Activated CD8-positive, alpha-beta memory T cell treated with anti-CD3 and anti-CD28 coated beads for 1 hour (primary cell): ENCODE data around the gene SALL4.
"Not testable (repeated sequence)": the region's sequence is repeated elsewhere in the genome, so short reads cannot be mapped to it uniquely, and the experiment has no call there.

ENCODE experiments used
- DNase-seq, 2 donors: peaks; one replicate each; pipeline ENCODE4 v3.0.0-alpha.2; 2020; ENCODE audit warnings: low read depth in 1 of 2; ENCODE audit errors: extremely low read depth in 1 of 2

Gene SALL4

DNA sequence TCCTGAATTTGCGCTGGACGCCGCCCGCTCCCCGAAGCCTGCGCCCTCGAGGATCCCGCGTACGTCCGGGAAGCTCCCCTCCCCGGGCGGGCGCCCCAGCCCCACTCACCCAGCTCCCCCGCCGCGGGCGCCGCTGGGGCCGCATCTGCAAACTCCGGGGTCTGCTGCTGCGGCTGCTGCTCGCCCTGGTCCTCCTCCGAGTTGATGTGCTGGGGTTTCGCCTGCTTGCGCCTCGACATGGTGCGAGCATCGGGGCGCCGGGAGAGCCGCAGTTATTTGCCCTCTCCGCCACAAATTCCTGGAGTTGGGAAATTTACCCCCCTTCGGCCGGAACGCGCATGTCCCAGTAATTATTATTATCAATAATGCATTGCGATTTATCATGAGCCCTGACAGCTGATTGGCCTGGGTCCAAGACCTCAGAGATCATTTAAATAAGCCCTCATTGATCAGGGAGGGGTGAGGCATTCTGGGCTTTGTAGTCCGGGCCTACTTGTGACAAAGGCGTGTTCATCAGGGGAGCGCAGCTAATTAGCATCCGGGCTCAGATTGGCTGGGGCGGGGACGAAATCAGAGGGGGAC, at the start of gene SALL4:
TSS of gene SALL4 (minus strand) at position 352 of the 582 bp plus-strand sequence. CDS start at position 239, 113 bp downstream.
- no peak for DNase-seq

DNA sequence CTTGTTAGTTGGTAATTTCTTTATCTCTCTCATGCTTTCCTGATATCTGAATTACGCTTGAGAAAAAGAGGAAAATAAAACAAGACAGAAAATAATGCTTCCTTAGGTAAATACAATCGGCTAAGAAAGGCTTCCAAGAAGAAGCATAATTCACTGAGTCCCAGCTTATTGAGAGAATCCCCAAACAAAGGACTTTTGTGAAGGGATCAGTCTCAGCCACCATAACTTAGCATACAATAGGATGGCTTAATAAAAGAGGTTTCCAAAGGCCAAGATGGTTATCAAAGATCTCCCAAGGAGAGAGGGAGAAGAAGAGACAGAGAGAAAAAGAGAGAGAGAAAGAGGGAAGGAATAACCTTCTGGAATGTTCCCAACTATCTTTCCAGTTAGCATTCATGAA, 46.0 kb upstream of the SALL4 start:
- no peak for DNase-seq

DNA sequence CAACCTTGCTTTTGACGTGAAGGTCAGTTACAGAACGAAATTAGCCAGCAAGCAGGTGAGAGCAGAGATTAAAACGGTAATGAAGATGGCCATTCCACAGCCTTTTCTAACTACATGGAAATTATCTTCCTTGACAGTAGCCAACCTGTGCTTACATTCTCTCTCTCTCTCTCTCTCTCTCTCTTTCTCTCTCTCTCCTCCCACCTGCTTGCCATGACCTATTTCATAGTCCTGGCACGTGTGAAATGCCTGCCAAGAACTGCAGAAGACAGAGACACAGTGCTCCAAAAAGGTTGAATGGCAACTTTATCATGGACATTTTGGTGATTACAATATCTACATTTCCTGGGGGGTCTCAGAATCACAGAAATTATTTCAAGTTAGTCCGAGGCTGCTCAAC, 38.5 kb upstream of the SALL4 start:
- DNase-seq = no peak

DNA sequence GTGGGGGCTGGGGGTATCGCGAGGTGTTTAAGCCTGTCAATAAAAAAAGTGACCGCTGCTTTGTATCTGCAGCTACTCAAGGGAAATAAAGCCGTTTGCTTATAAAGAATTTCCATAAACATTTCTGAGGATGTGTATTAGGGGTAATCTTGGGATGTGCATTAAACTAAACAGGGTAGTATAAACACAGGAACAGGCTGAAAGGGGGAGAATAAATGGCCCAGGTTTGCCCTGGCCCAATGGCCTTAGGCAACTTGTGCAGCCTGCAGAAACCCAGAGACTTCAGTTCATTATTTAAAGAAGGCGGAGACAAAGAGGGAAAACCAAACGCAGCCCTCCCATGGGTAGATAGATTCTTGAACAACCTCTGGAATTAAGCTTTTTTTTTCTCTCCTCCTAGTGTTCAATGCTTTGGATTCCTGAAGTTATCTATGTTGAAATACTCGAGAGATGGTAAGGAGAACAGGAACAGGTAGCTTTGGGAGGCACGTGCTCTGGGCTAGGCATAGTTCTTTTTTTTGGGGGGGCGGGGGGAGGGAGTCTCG, 35.6 kb upstream of the SALL4 start:
- no peak for DNase-seq

DNA sequence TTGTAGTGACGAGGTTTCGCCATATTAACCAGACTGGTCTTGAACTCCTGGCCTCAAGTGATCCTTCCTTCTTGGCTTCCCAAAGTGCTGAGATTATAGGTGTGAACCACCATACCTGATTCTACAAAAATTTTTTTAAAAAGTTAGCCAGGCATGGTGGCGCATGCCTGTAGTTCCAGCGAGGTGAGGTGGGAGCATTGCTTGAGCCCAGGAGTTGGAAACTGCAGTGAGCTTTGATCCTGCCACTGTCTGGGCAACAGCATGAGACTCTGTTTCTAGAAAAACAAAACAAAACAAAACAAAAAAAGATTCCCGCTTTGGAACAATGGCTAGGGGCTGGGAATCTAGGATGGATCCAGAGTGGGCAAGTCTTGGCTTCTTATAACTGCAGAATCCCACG, 35.1 kb upstream of the SALL4 start:
- DNase-seq = no peak

DNA sequence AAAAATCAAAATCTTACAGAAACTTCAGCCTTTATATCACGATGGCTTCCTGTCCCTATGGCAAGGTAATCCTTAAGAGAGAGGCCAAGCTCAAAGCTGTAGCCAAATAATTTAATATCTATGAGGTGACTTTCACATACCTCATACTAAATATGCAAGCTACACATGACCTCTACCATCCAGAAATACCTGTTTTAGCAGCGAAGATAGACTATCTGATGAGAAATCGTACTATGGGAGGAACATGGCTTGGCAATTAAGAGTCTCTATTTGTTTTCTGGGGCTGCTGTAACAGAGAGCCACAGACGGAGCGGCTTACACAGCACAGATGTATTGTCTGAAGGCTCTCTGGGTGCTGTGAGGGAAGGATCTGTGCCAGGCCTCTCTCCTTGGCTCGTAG, 31.0 kb upstream of the SALL4 start:
- no peak for DNase-seq

DNA sequence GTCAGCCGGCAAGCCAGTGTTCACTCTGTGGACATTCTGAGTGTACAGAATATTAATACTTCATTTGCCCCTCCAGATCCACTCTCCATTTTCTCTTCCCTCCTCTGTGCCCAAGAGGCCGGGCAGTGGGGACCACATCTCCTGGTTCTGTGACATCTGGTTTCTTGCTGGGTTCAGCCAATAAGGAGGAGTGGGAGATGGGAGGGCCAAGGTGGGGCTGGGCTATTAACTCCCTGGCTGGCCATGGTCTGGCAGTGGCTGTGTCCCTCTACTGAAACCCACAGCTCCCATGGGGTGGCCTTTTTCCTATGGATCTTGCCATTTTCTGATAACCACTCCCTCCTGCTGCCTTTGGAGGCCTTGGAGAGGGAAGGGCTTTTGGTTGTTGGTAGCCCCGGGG, 30.0 kb upstream of the SALL4 start:
- no peak for DNase-seq

DNA sequence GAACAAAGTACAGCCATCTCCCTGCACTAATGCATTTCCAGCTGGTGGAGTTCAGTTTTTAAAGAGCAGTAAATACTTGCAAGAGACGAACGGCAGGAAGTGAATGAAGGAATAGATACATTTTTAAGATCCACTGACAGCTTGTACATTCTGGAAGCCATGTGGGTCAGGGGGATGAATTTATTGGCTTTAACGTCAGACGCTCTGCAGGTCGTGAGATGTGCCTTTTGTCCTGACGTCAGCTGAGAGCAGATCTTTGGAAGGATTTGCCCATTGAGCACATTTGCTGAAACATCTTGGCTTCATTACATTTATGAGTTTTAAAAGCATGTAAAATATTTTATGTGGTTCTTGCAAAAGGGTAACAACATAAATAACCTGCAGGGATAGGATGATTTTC, 29.5 kb upstream of the SALL4 start:
- DNase-seq = no peak

DNA sequence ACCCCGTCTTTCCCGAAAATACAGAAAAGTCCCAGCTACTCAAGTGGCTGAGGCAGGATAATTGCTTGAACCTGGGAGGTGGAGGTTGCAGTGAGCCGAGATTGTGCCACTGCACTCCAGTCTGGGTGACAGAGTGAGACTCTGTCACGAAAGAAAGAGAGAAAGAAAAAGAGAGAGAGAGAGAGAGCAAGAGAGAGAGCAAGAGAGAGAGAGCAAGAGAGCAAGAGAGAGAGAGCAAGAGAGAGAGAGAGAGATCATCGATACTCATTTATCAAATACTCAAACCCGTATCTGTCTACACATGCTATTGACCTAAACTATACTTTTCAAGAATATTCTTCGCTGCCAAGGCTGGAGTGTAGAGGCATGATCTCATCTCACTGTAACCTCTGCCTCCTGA, 28.2 kb upstream of the SALL4 start:
- DNase-seq = no peak

DNA sequence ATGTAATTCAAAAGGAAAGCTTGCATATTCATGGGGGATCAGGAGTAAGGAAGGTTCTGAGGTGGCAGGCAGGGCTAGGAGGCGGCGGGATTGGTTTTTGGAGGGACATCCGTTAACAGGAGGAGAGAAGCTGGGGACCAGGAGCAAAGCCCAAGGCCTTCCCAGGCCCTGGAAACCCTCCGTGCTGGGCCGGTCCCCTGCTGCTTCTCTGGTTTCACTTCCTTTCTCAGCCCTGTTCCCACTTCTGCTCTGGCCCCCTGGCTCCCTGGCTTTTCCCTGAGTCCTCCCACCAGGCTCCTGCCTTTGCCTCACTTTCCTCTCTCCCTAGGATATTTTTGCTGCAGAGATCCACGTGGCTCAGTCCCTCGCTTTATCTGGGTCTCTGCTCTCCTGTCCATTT, 26.4 kb upstream of the SALL4 start:
- no peak for DNase-seq

DNA sequence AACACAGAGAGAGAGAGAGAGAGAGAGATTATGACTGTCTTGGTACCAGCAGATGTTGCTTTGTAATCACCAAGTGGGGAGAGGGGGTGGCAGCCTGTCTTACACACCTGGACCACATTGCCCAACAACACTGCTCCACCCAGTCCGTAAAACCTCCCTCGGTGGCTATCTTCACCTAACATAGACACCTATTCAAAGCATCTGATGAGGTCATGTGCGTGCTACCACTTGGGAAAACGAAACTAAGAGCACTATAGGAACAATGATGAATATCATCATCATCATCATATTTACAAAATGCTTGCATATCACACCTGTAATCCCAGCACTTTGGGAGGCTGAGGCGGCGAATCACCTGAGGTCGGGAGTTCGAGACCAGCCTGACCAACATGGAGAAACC, 24.1 kb upstream of the SALL4 start:
- DNase-seq = no peak

DNA sequence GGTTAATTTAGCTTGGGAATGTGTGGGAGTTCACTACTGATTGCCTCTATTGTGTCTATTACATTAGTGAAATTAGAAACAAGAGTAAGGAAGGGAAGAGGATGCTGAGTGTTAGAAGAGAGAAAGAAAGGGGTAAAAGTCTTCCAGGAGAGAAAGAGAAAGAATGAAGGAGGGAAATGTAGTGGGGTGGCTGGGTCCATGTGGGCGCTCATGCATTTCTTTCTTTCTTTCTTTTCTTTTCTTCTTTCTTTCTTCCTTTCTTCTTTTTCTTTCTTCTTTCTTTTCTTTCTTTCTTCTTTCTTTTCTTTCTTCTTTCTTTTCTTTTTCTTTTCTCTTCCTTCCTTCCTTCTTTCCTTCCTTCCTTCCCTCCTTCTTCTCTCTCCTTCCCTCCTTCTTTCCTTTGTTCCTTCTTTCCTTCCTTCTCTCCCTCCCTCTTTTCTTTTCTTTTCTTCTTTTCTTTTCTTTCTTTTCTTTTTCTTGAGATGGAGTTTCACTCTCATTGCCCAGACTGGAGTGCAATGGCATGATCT, 16.2 kb upstream of the SALL4 start:
- DNase-seq = no peak

DNA sequence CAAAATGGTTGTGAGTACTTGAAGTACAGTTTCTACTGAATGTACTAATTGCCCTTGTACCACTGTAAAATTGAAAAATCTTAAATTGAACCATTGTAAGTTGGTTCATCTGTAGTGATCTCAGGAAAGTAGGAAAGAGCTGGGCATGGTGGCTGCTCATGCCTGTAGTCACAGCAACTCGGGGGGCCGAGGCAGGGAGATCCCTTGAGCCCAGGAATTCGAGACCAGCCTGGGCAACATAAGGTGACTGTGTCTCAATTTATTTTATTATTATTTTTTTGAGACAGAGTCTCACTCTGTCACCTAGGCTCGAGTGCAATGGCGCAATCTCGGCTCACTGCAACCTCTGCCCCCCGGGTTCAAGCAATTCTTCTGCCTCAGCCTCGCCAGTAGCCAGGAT, 14.5 kb upstream of the SALL4 start:
- not testable (repeated sequence) for DNase-seq

DNA sequence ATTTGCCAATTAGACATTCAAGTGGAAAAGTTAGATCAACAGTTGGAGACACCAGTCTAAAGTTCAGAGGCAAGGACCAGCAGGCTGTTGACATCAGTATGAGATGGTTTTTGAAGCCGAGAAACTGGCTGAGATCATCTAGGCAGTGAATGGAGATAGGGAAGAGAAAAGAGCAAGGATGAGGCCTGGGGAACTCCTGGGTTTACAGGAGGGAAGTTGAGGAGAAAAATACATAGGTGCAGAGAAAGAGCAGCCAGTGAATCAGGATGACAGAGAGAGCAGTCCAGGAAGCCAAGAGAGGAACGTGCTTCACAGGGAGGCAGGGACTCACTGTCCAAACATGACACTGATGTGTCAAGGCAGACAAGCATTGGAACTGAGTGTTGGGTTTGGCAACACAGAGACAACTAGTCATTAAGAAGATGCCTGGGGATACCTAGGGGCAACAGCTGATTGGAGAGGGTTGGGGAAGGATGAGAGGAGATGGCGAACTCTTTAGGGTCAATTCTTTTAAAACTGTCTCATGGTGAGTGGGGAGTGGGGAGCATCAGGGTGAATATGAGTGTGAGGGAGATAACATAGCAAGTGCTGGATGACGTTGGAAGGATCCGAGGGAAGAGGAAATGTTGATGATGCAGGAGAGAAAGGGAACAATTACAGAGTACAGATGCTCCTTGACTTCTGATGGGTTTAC, 13.2 kb upstream of the SALL4 start:
- DNase-seq = no peak

DNA sequence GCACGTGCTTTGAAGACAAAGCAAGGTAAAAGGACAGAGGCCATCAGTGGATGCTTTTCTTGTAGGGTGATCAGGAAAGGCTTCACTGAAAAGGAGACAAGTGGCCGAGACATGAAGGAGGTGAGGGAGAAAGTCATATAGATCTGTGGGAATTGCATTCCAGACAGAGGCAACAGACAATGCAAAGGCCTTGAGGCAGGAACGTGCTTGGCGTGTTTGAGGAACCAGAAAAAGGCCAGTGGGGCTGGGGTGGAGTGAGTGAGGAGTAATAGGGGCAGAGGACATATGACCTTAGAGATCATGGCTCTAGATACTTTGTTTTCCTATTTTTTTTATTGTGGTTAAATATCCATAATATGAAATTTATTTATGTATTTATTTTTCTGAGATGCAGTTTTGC, 10.5 kb upstream of the SALL4 start:
- DNase-seq = no peak

DNA sequence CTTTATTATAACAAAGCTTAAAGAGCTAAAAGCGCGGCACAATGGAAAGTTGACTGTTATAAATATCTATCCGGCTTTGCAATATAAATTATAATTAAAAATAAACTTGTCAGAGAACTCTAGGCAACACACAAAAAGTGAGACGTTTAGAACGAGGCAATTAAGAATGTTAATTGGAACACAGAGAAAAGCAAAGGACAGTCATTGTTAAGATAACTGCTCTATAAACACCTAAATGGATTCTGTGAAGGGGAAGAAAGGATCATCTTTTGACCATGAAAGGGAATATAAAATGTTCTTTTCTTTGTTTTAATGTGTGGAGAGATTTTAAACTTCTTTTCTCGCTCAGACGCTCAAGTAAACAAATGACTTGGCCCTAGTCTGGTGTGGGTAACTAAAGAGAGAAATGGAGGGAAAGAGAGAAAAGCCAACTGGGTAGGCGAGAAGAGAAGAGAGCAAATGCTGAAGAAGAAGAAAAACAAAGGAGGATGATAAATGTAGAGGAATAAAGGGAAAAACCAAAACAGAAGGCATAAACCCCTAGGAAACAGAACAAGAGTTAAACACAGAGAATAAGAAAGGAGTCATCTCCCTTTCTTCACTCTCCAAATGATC, 9.3 kb upstream of the SALL4 start:
- DNase-seq = no peak

DNA sequence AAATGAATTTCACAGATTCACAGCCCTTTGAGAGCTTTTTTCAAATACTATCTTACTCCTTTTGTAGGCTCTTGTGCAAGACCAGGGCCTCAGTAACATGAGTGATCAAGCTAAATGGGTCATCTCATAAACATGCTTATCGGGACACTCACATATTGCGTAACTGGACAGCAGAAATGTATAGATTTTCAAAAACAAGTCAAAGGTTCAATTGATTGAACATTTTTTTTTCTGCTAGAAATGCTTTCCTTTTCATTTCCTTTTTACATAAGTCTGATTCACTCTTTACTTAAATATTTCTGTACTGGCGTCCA, 8.7 kb upstream of the SALL4 start:
- DNase-seq = no peak

DNA sequence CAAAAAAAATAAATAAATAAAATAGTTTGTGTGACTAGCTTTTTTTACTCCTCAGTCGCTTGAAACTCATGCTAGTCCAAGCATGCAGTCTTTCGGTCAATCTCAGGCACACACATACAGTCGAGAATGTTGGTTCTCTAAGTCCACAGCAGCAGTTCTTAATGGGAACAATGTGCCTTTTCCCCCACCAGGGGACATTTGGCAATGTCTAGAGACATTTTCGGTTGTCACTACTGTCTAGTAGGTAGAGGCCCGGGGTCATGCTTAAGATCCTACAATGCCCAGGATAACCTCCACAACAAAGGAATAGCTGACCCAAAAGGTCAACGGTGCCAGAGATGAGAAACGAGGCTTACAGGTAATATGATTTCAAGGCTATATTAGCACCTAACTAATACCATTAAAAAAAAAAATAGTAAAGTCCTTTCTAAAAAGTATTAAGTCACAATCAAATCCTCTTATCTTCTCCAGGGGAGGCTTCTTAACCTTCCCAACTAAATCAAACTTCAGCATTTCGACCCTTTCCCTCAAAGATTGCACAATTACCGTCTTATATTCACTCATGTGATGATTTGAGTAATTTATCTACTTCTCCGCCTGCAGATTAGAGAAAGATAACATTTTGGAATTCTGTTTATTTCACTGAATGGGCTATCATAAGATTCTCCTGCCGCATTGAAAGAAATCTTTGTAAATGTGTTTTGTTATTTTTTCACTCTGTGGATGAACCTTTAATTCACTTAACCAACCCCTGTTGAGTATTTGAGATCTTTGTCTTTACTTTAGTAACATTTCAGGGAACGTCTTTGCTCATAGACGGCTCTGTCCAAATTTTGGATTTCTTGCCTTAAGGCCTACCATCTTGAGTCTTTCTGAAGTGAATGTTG, 8.1 kb upstream of the SALL4 start:
- no peak for DNase-seq

DNA sequence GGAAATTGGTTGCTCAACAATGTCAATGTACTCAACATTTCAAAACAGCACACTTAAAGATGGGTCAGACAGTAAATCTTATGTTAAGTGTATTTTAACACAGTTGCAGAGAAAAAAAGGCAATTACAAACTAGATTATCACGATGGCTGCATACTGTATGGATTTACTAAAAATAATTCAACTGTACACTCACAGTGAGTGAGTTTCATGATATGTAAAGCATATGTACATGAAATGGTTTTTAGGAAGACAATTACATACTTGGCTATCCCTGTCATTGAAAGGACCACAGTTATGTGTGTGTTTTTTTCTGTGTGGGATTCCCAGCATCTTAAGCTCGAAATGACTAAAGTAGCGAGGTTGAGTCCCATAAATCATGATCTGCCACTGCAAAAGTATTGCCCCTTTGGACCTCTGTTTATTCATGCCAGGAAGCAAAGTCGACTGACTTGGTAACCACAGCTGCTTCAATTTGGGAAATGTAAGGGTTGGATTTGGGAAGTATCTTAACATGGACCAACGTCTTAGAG, 5.5 kb upstream of the SALL4 start:
- no peak for DNase-seq

DNA sequence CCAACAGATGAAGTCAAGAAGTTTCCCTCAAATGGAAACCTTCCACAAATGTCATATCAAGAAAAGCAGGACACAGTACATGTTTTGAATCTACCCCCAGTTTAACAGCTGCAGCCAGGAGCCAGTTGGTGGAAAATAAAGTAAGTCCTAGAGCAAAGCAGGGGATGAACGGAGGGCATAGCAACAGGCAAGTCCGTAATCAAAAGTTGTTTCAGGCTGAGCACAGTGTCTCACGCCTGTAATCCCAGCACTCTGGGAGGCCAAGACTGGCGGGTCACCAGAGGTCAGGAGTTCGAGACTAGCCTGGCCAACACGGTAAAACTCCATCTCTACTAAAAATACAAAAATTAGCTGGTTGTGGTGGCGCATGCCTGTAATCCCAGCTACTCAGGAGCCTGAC, 2.4 kb upstream of the SALL4 start:
- DNase-seq = no peak
